ENCODE results near the gene IGF2BP2.

- TF ChIP-seq CTCF (IDR thresholded peaks at IDR 0.05 in 8 of 11, conservative IDR thresholded peaks at IDR 0.05 in 3 of 11) (no peak), POLR2AphosphoS5 (IDR thresholded peaks at IDR 0.05) (no peak), POLR2A (IDR thresholded peaks at IDR 0.05) (no peak)
Measured at GRCh38 chr3:185847506-185847905, 22.7 kb upstream of the IGF2BP2 start.
